GM21825 (cell line): ENCODE measurements around the gene OTOF.
"Not testable (repeated sequence)": the region's sequence is repeated elsewhere in the genome, so short reads cannot be mapped to it uniquely, and the experiment has no call there.

ENCODE experiments used
- ATAC-seq: cut with Tn5 transposase; IDR thresholded peaks from one replicate; pipeline ENCODE4 v1.9.1; 2021; ENCODE audit warnings: mild to moderate bottlenecking, moderate library complexity; ENCODE audit not compliant: unreplicated experiment

The OTOF gene

GRCh38 chr2:26481706-26482105, 3.8 kb upstream of the OTOF start:
- ATAC-seq, result no peak

- no peak for ATAC-seq
These were observed 2.9 kb upstream of the OTOF start for GRCh38 chr2:26480566-26481423.

- ATAC-seq, result no peak
These were observed 2.1 kb upstream of the OTOF start for GRCh38 chr2:26479789-26480565.

DNA sequence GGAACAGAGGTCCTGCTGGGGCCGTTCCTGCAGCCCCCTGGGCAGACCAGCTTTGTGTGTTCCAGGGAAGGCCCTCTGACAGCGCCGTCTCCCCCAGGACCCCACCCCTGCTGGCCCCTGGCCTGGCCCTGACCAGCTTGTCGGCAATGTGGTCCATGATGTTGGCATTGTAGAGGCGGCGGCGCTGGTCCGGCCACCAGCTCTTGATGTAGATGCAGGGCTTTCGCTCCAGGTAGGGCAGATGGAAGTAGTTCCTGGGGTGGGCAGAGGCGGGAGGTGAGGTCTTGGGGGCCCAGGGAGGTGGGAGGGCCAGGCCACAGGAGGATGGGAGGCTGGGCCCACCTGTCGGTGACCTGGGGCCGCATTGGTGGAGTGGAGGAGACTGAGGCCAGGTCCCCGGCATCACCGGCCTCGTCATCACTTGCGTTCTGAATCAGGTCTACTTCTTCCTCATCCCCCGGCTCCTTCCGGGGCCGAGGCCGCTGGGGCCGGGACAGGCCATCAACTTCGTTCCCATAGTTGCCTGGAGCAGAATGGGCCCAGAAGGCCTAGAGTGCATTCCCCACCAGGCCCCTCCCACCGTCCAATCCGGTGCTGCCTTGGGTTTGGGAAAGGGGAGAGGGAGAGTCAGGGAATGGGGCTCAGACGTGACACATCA, 1.3 kb upstream of the OTOF start:
- ATAC-seq, result no peak

DNA sequence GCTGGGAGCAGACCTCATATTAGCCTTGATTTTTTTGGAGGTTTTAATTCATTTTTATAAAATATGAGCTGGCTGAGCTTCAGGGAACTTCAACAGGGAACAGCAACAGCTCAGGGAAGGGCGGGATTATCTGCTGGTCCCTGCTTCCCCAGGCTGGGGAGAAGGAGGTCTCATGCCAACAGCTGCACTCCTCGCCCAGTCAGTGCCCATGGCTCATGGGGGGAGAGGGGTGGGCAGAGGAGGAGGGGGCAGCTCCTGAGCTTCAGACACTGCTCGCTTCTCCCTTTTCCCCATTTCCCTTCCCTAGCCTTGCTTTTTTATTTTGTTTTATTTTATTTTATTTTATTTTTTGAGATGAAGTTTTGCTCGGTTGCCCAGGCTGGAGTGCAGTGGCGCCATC, 442 bp upstream of the OTOF start:
- ATAC-seq, result no peak

DNA sequence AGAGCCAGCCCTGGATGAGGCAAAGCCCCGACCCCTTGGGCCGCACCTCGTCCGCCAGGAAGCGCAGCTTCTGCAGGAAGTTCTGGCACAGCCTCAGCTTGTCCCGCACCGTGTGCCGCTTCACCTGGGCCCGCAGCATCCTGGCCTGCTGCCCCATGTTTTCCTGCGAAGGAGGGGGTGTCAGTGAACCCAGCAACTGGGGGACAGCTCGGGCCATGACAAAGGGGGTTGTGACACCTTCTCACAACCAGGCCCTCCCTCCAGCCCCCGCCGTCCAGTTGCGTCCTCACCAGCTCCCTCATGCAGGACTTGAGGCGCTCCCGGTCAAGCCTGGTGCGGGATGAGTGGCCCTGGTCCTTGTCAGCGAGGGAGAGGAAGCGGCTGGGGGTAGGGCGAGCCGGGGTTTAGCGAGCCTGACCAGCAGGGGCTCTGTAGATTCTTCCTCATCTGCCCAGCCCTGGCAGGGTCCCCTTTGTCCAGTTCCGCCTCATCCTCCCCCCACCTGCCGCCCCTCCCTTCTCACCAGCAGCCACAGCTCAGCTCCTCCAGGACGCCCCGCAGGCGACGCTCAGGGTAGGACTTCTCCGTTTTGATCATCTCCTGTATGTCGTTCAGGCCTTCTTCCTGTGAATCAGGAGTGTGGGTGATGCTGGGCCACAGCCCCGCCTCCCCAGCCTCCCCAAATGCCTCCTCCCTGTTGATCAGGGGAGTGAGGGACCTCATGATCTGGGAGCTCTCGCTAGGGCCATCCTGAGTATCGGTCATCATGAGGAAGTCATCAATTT, 606 bp downstream of the OTOF start:
- no peak for ATAC-seq

DNA sequence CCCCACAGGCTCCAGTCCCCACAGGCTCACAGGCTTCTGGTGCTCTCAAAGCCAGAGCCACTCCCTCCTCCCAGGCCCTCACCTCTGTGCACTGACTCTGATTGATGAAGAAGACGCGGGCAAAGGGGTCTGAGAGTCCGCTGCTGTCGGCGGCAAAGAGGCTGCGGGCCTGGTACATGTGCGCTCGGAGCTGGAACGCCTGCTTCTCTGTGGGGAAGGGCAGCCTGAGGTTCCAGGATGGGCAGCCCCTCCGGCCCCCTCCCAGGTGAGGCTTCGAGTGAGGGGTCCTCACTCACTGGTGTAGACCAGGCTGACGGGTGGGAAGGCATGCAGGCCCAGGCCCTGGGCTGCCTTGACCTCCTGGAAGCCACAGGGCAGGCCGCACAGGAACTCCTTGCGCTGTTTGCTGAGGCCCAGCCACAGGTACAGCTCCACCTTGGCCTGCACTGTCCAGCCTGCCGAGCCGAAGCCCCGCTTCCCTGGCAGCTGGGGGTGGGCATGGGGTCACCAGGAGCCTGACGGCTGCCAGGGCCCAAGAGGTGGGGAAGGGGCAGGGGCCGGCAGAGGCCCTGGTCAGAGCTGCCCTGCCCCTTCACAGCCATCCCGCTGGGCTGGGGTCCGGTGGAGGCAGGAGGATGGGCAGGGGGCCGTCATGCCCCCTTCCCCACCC, 2.0 kb downstream of the OTOF start:
- no peak for ATAC-seq

- no peak for ATAC-seq
These were observed 2.9 kb downstream of the OTOF start for GRCh38 chr2:26475037-26475436.

- no peak for ATAC-seq
These were observed 3.6 kb downstream of the OTOF start for GRCh38 chr2:26474261-26474785.

DNA sequence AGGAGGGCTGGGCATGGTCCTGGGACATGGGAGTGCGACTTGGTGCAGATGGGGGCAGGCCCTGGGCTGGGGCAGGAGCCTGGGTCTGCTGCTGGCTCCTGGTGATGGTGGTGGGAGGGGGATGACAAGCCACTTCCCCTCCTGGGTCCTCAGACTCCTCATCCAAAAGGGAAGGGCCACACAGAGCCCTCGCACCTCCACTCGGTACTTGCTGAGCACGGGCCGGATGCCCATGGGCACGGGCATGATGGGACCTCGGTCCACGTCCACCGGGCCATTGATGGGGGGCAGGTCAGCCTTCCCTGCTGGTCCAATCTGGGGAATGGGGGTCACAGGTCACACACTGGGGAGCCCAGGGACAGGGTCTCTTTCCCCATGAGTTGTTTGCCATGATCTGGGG, 4.1 kb downstream of the OTOF start:
- no peak for ATAC-seq

DNA sequence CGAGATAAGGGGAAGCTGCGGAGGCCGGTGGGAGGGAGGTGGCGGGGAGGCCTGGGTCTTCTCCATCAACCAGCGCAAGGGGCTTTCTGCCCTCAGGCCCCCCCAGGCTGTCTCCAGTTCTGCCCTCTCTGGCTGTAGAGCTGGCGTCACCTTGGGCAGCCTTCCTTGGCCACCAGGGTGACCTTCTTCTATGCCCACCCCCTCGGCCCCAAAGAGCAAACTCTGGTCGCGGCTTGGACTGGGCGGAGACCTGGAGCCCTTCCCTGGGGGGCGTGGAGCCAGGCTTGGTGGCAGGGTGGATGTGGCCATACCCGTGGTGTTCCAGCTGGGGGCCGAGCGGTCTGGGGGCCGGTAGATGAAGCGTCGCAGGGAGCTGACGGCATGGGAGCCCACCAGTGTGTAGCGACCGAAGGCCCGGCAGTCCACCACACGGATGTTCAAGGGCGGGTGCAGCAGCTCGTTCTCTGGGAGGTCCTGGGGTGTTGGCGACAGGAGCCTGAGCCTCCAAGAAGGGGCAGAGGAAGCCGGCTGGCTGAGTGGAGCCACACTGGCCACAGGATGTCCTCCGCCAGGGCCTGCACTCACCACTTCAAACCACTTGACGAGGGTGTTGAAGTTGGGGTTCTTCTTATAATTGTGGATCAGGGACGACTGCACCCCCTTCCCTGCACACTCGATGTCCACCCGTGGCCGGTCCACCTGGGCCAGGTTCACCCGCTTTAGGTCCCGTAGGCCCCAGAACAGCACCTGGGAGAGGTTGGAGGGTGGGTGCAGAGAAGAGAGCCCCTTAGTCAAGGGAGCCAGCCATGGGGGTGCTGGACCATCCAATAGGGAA, 4.9 kb downstream of the OTOF start:
- ATAC-seq, result no peak

DNA sequence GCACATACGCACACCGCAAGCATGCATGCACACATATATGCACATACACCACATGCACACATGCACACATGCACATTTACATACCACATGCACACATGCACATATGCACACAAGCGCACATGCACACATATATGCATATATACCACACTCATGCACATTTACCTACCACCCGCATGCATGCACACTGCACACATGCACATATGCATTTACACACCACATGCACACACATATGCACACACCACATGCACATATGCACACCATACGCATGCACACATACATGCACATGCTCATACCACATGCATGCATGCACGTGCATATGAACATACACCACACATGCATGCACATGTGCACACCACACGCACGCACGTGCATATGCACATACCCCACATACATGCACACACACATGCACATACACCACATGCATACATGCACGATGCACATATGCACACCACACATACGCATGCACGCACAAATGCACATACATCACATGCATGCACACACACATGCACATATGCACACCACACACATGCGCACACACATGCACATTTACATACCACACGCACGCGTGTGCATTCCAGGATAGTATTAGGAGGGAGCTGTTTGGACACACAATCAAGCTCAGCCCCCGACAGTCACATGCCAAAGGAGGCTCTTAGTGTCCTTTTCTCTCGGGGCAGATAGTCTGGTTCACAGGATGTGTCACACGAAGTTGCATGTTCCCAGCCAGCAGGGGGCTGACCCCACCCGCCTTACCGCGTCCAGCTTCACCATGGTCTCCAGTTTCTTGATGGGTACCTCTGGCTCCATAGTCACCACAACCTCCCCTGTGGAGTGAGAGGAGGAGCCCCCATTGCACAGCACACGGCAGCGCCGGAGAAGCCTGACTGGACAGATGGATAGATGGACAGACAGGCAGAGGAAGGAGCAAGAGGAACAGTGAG, 5.9 kb downstream of the OTOF start:
- ATAC-seq, result no peak

- ATAC-seq, result no peak
These were observed 6.6 kb downstream of the OTOF start for GRCh38 chr2:26471289-26471688.

DNA sequence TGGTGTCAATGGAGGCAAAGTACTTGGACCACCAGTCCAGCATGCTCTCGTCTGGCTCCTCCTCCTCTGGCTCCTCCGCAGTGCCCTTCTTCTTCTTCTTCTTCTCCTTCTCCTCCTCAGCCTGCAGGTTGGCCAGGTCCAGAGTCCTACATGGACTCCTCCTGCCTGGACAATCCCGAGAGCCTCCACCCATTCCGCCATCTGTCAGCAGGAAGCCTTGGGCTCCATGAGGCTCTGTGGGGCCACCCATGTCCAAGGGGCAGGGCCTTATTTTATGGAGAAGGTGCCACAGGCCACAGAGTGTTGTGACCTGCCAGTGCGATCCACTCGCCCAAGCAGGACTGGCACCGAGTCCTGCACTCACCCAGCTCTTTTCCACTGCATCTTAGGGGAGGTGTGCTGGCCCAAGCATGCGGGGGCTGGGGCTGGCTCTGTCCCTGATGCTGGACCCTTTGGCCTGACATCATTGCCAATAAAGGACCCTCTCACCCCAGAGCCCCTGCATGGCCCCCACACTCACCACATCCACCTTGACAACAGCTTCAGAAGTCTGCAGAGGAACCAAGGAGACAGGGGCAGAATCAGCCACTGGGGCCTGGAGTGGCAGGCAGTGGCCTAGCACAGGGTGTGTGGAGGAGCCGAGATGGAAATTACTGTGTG, 7.2 kb downstream of the OTOF start:
- no peak for ATAC-seq

DNA sequence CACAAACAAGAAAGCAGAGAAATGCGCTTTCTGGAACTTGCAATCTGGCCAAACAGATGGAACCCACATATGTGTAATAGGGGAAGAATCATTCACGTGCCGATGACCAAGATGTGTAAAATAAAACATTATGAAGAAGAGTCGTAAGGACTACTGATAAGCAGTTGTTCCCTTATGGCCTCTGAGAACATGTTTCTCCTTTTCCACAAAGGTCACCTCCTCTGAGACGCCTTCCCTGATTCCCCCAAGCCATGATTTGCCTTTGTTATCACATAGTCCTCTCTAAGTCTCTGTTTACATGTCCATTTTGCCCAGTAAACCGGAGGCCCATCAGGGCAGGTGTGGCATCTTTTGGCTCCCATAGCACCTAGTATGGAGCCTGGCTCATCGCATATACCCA, 8.0 kb downstream of the OTOF start:
- ATAC-seq, result no peak

DNA sequence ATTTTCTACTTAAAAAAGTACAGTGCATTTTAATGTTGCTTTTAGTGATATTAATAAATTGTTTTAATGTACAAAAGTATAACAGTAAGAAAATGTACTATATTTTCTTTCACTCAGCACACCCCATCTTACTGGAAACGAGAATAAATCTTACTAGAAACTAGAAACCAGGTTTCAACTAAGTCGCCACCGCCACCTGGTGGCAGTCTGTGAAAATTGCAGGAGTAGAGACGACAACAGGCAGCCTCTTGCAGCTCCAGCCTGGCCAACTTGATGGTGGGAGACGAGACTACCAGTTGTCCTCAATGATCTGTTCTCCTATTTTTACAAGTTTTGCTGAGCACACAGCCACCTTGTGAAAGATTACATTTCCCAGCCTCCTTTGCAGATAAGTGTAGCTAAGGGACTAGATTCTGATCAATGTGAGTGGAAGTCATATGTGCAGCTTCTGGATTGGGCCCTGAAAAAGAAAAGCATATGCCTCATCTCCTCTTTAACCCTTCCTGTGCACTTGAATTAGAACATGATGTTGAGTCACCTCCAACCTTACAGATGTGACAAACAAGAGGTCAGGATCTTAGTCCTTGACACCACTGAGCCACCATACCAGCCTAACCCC, 8.7 kb downstream of the OTOF start:
- no peak for ATAC-seq

- not testable (repeated sequence) for ATAC-seq
These were observed 9.4 kb downstream of the OTOF start for GRCh38 chr2:26468544-26468943.
